Cardiac muscle cell (in vitro differentiated cells and primary cell): ENCODE measurements around the gene SUPT20HL2. TPM values are rescaled to one million over a fixed set of nuclear protein-coding genes. Genes with fewer than 3 reads are reported as not detected.
A peak's percentile ranks its signal among the peaks of the same experiment; 100 is the strongest.

Experiments used
- DNase-seq, 2 donors: peaks; one replicate each; pipeline versions ENCODE4 v3.0.0 to v3.0.0-alpha.2; 2010 to 2017; ENCODE audit warnings: low read depth in 1 of 2, low spot score in 1 of 2
- H3K27ac ChIP-seq: fragments of 200-600 bp; sonication (generic); 2 replicates; pipeline ENCODE4 v1.5.1; 2016
- H3K27me3 ChIP-seq: fragments of 200-600 bp; sonication (generic); 2 replicates; pipeline ENCODE4 v1.6.0; 2016; ENCODE audit warnings: control low read depth
- H3K36me3 ChIP-seq: fragments of 200-600 bp; sonication (generic); 2 replicates; pipeline ENCODE4 v1.5.1; 2016; ENCODE audit warnings: control low read depth
- H3K4me1 ChIP-seq: fragments of 200-600 bp; sonication (generic); 2 replicates; pipeline ENCODE4 v1.8.1; 2017; ENCODE audit warnings: low read depth, mild to moderate bottlenecking, mixed run types
- H3K4me3 ChIP-seq: fragments of 200-600 bp; sonication (generic); 2 replicates; pipeline ENCODE4 v1.5.1; 2016; ENCODE audit warnings: mild to moderate bottlenecking
- H3K9me3 ChIP-seq: fragments of 200-600 bp; sonication (generic); 2 replicates; pipeline ENCODE4 v1.5.1; 2017; ENCODE audit warnings: low read depth, mild to moderate bottlenecking, control low read depth
- CTCF ChIP-seq: IDR thresholded peaks from 2 replicates; pipeline ENCODE4 v1.5.1; 2012; ENCODE audit warnings: low read depth, mild to moderate bottlenecking, low read length
- polyA plus RNA-seq: library from polyadenylated mRNA; unstranded; fragments of >200 nt; fragmentation: Nextera tagmentation; extraction: Ambion mirVana; gene quantifications from 2 replicates; pipeline ENCODE4 v1.2.1, GENCODE V29; 2016
- total RNA-seq: library from RNA; depleted of rRNA; stranded (reverse); fragments of >200 nt; gene quantifications from 2 replicates; pipeline ENCODE4 v1.2.3, GENCODE V29; 2016

Gene SUPT20HL2
- total and polyA plus RNA-seq, 2 experiments from 2014 or later: 0.12 to 0.17 TPM

GRCh38 chrX:24334461-24334860, 20.6 kb upstream of the SUPT20HL2 start:
- no peaks in the 10 kb centered on the region for H3K27me3 ChIP-seq
- H3K9me3 ChIP-seq: no peaks in the 10 kb centered on the region
- TF ChIP-seq CTCF: no peak
- no peak overlapping the region for H3K27ac ChIP-seq
- H3K4me3 ChIP-seq: no peak overlapping the region
- H3K36me3 ChIP-seq: no peaks in the 10 kb centered on the region
- DNase-seq: no peak
- H3K4me1 ChIP-seq: no peaks in the 10 kb centered on the region

- TF ChIP-seq CTCF: no peak
- no peak for DNase-seq
Measured at GRCh38 chrX:24333371-24333770, 19.5 kb upstream of the SUPT20HL2 start.

GRCh38 chrX:24332878-24333277, 19.0 kb upstream of the SUPT20HL2 start:
- DNase-seq: peak in 1 of 2 donors; percentile 62
- H3K4me3 ChIP-seq: no peak overlapping the region
- no peaks in the 10 kb centered on the region for H3K9me3 ChIP-seq
- no peaks in the 10 kb centered on the region for H3K27me3 ChIP-seq
- H3K27ac ChIP-seq: no peak overlapping the region
- no peak for TF ChIP-seq CTCF
- no peaks in the 10 kb centered on the region for H3K36me3 ChIP-seq
- H3K4me1 ChIP-seq: no peaks in the 10 kb centered on the region

More at GRCh38 chrX:24333371-24333770, 19.5 kb upstream of the SUPT20HL2 start:
- H3K9me3 ChIP-seq: no peaks in the 10 kb centered on the region
- H3K27me3 ChIP-seq: no peaks in the 10 kb centered on the region
- no peaks in the 10 kb centered on the region for H3K36me3 ChIP-seq
- H3K4me3 ChIP-seq: no peak overlapping the region
- H3K4me1 ChIP-seq: no peaks in the 10 kb centered on the region
- H3K27ac ChIP-seq: no peak overlapping the region

GRCh38 chrX:24325231-24325630, 11.4 kb upstream of the SUPT20HL2 start:
- no peaks in the 10 kb centered on the region for H3K4me1 ChIP-seq
- TF ChIP-seq CTCF: no peak
- no peaks in the 10 kb centered on the region for H3K36me3 ChIP-seq
- DNase-seq: no peak
- no peak overlapping the region for H3K4me3 ChIP-seq
- H3K9me3 ChIP-seq: no peaks in the 10 kb centered on the region
- H3K27me3 ChIP-seq: no peaks in the 10 kb centered on the region
- H3K27ac ChIP-seq: no peak overlapping the region

GRCh38 chrX:24321741-24322395, 8.0 kb upstream of the SUPT20HL2 start:
- H3K4me1 ChIP-seq: no peaks in the 10 kb centered on the region
- H3K27ac ChIP-seq: no peak overlapping the region
- TF ChIP-seq CTCF: no peak
- H3K36me3 ChIP-seq: no peaks in the 10 kb centered on the region
- no peaks in the 10 kb centered on the region for H3K27me3 ChIP-seq
- H3K9me3 ChIP-seq: no peaks in the 10 kb centered on the region
- no peak for DNase-seq
- no peak overlapping the region for H3K4me3 ChIP-seq
